Testis (tissue), 3 donors: ENCODE data around the gene BSG. TPM values are rescaled to one million over a fixed set of nuclear protein-coding genes. Genes with fewer than 3 reads are reported as not detected.
"Not testable (repeated sequence)": the region's sequence is repeated elsewhere in the genome, so short reads cannot be mapped to it uniquely, and the experiment has no call there.

Source experiments
- DNase-seq: peaks from one replicate; pipeline ENCODE4 v3.0.0-alpha.2; 2019
- H3K27ac ChIP-seq, 2 donors: fragments of 200-600 bp; sonication (generic); one replicate each; pipeline ENCODE4 v1.5.1; 2019
- H3K27me3 ChIP-seq: fragments of 200-600 bp; sonication (generic); one replicate; pipeline ENCODE4 v1.5.1; 2019
- H3K36me3 ChIP-seq: fragments of 200-600 bp; sonication (generic); one replicate; pipeline ENCODE4 v1.5.1; 2017; ENCODE audit warnings: low read depth; ENCODE audit errors: missing control alignments
- H3K4me1 ChIP-seq: fragments of 200-600 bp; sonication (generic); one replicate; pipeline ENCODE4 v1.5.1; 2019
- H3K4me3 ChIP-seq, 2 donors: fragments of 200-600 bp; sonication (generic); one replicate each; pipeline ENCODE4 v1.5.1; 2017 to 2019
- H3K9me3 ChIP-seq: fragments of 200-600 bp; sonication (generic); one replicate; pipeline ENCODE4 v1.5.1; 2017
- POLR2A ChIP-seq: fragments of 450-650 bp; IDR thresholded peaks from one replicate; pipeline ENCODE4 v1.6.1; 2017; ENCODE audit warnings: antibody characterized with exemption, mild to moderate bottlenecking, moderate library complexity
- WGBS, 2 donors: methylation state at CpG; one replicate each; pipeline ENCODE4 v1.1.5; 2018; 5-methylcytosine and 5-hydroxymethylcytosine counted together
- intact Hi-C: fragments of 100-400 bp; cut with DNase I; formaldehyde crosslinking; loops from one replicate; pipeline ENCODE4 v1.15.1; 2023; ENCODE audit warnings: low total_unique reads
- polyA plus RNA-seq: library from polyadenylated mRNA; stranded (reverse); fragments of 350-450 nt; fragmentation: Illumina TruSeq; extraction: RNeasy Lipid Tissue Mini Kit (QIAGEN cat#74804); gene quantifications from one replicate; pipeline ENCODE4 v1.2.3, GENCODE V29; 2014; ENCODE audit warnings: low read depth, low replicate concordance; ENCODE audit not compliant: insufficient read depth
- total RNA-seq, 2 donors: library from RNA; depleted of rRNA; stranded (reverse); fragments of >200 nt; gene quantifications; one replicate each; pipeline ENCODE4 v1.2.3, GENCODE V29; 2016
- TF ChIP-seq, protein P1 (sequence below), 3 experiments: fragments of 450-650 bp in 2 of 3; fragments of 200-600 bp in 1 of 3; sonication (generic) in 1 of 3; IDR thresholded peaks; one replicate each; pipeline ENCODE4 v1.5.1; 2016 to 2019; ENCODE audit warnings: antibody characterized with exemption in 3 of 3, mild to moderate bottlenecking in 2 of 3, moderate library complexity in 1 of 3

Gene BSG
- total and polyA plus RNA-seq, 3 donors from 2014 or later = 870 to 1,458 (median 1,391) TPM

DNA sequence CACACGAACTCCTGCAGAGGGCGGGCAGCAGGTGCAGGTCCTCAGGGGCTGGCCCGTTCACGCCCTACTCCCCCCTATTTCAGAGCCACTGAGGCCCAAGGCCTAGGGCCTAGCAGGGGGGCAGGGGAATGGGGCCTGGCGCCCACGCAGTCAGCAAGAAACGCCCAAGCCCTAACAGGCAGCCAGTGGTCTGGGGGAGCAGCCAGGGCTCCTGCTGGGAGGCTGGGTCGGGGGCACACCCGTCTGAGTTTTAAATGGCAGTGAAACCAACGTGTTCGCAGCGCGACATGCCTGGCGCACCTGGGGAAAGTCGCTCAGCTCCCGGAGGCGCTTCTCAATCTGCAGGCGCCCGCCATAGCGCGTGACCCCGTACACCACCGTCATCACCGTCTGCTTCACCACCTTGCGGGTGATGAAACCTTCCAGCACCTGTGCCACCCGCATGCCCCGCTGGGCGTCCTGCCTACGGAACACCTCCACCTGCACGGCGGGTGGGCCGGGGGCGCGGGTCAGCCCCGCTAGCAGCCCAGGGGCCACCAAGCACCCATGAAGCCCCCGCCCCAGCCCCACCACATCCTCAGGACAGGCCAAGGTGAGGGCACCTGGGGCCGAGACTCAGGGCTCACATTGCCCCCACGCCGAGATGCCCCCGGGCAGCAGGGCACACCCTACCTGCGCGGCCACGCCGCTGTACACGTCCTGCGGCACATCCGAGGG is 47.0 kb downstream of the BSG start:
- H3K4me1 ChIP-seq = no peaks in the 10 kb centered on the region
- intact Hi-C loops = no loop called here
- TF ChIP-seq POLR2A = no peak
- TF ChIP-seq, protein P1, sequence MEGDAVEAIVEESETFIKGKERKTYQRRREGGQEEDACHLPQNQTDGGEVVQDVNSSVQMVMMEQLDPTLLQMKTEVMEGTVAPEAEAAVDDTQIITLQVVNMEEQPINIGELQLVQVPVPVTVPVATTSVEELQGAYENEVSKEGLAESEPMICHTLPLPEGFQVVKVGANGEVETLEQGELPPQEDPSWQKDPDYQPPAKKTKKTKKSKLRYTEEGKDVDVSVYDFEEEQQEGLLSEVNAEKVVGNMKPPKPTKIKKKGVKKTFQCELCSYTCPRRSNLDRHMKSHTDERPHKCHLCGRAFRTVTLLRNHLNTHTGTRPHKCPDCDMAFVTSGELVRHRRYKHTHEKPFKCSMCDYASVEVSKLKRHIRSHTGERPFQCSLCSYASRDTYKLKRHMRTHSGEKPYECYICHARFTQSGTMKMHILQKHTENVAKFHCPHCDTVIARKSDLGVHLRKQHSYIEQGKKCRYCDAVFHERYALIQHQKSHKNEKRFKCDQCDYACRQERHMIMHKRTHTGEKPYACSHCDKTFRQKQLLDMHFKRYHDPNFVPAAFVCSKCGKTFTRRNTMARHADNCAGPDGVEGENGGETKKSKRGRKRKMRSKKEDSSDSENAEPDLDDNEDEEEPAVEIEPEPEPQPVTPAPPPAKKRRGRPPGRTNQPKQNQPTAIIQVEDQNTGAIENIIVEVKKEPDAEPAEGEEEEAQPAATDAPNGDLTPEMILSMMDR (IDR thresholded peaks at IDR 0.05) = no peak
- no peak overlapping the region for H3K27ac ChIP-seq
- 90% methylated on average over 36 to 45 of the region's 47 CpGs for WGBS, 2 donors
- DNase-seq = no peak
- no peaks in the 10 kb centered on the region for H3K36me3 ChIP-seq
- no peaks in the 10 kb centered on the region for H3K9me3 ChIP-seq
- no peaks in the 10 kb centered on the region for H3K27me3 ChIP-seq
- no peak overlapping the region for H3K4me3 ChIP-seq

DNA sequence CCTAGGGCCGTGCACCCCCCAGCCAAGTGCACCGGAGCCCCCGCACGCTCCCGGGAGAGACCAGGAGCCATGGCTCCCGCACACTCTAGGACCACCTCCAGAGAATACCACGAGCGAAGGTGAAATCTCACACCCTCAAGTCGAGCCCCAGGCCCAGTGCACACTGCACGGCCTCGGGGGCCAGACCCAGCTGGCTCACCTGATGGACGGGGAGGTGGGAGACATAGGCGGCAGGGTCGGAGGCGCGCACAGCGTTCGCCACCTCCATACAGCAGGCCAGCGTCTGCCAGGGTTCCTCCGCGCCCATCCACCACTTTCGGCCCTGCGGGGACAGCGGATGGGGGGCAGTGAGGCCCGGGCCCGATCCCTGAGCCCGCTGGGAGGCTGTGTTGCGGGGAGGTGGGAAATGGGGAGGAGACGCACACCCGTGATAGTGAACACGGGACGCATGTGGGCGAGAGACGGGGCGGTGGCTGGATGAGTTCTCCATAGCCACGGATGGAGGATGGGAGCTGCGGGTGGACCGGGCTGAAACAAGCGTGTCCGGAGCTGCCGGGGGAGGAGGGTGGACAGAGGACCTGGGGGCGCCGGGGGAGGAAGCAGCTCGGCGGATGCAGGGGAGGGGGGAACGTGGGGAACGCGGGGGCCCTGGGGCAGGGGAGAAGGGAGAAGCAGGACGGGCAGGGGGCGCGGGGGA is 47.9 kb downstream of the BSG start:
- Histone ChIP-seq H3K36me3 (no peaks in the 10 kb centered on the region), H3K4me3 (no peak overlapping the region), H3K4me1 (no peaks in the 10 kb centered on the region), H3K27me3 (no peaks in the 10 kb centered on the region), H3K27ac (no peak overlapping the region), H3K9me3 (no peaks in the 10 kb centered on the region)
- 78 to 83% methylated on average over 28 to 43 of the region's 51 CpGs for WGBS, 2 donors
- intact Hi-C loops = no loop called here
- TF ChIP-seq POLR2A = no peak
- TF ChIP-seq, protein P1 (IDR thresholded peaks at IDR 0.05) = no peak
- DNase-seq = no peak

DNA sequence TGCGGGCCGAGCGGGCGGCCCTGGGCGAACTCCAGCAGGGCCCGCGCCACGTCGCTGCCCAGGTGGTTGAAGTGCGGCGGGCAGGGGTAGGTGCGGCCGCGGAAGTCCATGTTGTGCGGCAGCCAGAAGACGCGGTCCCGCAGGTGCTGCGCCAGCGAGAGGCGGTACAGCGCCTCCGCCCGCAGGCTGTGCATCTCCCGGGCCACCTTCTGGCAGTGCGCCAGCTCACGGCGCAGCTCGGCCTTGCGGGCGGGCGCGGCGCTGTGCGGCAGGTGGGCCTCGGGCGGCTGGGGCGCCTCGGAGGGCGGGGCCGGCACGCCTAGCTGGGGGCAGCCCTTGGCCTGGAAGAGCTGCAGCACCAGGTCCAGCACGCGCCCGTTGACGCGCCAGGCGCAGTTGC is 48.8 kb downstream of the BSG start:
- H3K4me3 ChIP-seq, intact Hi-C loops, H3K4me1 ChIP-seq, DNase-seq, H3K27ac ChIP-seq, H3K36me3 ChIP-seq, H3K27me3 ChIP-seq, H3K9me3 ChIP-seq: not testable (repeated sequence)
- WGBS, 2 donors = 60 to 97% methylated on average over 18 to 48 of the region's 48 CpGs

DNA sequence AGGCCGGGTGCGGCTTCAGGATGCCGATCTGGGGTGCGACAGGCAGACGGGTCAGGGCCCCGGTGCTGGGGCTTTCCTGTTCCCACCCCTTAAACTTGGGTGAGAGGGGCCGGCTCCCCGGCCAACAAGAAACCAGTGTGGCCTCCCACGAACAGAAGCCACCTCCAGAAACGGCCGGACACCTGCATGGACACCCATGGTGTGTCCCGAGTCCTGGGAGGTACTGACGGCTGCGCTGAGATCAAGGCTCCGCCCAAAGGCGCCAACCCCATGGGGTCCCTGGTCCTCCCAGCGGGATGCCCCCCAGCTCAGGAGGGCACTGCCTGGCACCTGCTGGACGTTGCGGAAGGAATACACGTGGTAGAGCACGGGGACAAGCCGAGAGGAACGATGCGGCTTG is 49.4 kb downstream of the BSG start:
- Histone ChIP-seq H3K27ac (no peak overlapping the region), H3K4me1 (no peaks in the 10 kb centered on the region), H3K9me3 (no peaks in the 10 kb centered on the region), H3K27me3 (no peaks in the 10 kb centered on the region), H3K36me3 (no peaks in the 10 kb centered on the region), H3K4me3 (no peak overlapping the region)
- intact Hi-C loops = no loop called here
- TF ChIP-seq POLR2A = no peak
- TF ChIP-seq, protein P1 (IDR thresholded peaks at IDR 0.05) = no peak
- 57 to 86% methylated on average over 6 to 23 of the region's 24 CpGs for WGBS, 2 donors
- no peak for DNase-seq

DNA sequence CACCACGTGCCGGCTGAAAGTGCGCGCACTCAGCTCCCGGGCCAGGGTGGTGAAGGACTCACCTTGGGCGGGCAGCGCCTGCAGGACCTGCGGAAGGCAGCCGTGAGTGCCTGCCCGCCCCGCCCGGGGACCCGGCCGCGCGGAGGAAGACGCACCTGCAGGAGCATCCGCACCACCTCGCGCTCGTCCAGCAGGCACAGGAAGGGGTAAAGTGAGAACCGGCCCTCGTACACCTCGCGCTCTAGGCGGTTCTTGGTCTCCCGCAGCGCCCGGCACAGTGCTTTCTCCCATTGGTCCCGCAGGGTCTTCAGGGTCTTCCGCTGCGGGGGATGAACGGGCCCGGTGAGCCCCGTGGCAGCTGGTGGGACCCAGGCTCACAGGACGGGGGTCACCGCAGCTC is 50.3 kb downstream of the BSG start:
- TF ChIP-seq, protein P1 (IDR thresholded peaks at IDR 0.05) = no peak
- no peak for TF ChIP-seq POLR2A
- DNase-seq = no peak
- intact Hi-C loops = no loop called here
- H3K4me3 ChIP-seq = no peak overlapping the region
- 84% methylated on average over 37 of the region's 37 CpGs; no CpG with 5 or more reads in 1 of the 2 donors for WGBS, 2 donors
- H3K9me3 ChIP-seq = no peaks in the 10 kb centered on the region
- no peaks in the 10 kb centered on the region for H3K27me3 ChIP-seq
- H3K4me1 ChIP-seq = no peaks in the 10 kb centered on the region
- no peak overlapping the region for H3K27ac ChIP-seq
- H3K36me3 ChIP-seq = no peaks in the 10 kb centered on the region
